HEK293 (cell line): ENCODE data around the gene GBA2.
A peak's percentile ranks its signal among the peaks of the same experiment; 100 is the strongest.

Experiments used
- CTCF ChIA-PET: fragments of 350-600 bp; formaldehyde crosslinking; extraction: SDS; loops from one replicate; lab custom pipeline; 2021; ENCODE audit warnings: antibody characterized with exemption; lab: Yijun Ruan, JAX
- POLR2A ChIA-PET: fragments of 300-600 bp; formaldehyde crosslinking; extraction: SDS; loops from one replicate; lab custom pipeline; 2020; ENCODE audit warnings: antibody characterized with exemption, inconsistent platforms; lab: Yijun Ruan, JAX
- H3K27ac ChIP-seq: fragments of 200-500 bp; sonication (Bioruptor generic); 2 replicates; pipeline ENCODE4 v1.5.1; 2014; ENCODE audit warnings: low read depth, low read length, control low read depth, inconsistent platforms; ENCODE audit errors: extremely low read depth
- H3K36me3 ChIP-seq, 2 experiments: fragments of 200-500 bp in 1 of 2; sonication (Bioruptor generic) in 1 of 2; 1 replicate in 1 of 2; 2 replicates in 1 of 2; pipeline ENCODE4 v1.5.1; 2014 to 2017; ENCODE audit warnings: inconsistent platforms in 2 of 2, low read length in 2 of 2; ENCODE audit not compliant: control insufficient read depth in 2 of 2, insufficient read depth in 1 of 2
- H3K4me1 ChIP-seq: fragments of 200-500 bp; sonication (Bioruptor generic); 2 replicates; pipeline ENCODE4 v1.5.1; 2014; ENCODE audit warnings: mild to moderate bottlenecking, low read length, inconsistent platforms; ENCODE audit not compliant: control insufficient read depth, insufficient read depth
- H3K4me3 ChIP-seq: 2 replicates; pipeline ENCODE4 v1.5.1; 2011; ENCODE audit warnings: low read depth, mild to moderate bottlenecking, control low read depth, low read length, moderate library complexity
- H3K9me3 ChIP-seq: fragments of 200-500 bp; sonication (Bioruptor generic); 2 replicates; pipeline ENCODE4 v1.5.1; 2014; ENCODE audit warnings: low read depth, low read length, inconsistent platforms; ENCODE audit not compliant: control insufficient read depth, insufficient read depth
- EGR2 ChIP-seq: fragments of 450-650 bp; formaldehyde crosslinking; IDR thresholded peaks from 2 replicates; pipeline ENCODE4 v1.5.1; 2016; ENCODE audit warnings: low read depth, missing biosample characterization, missing genetic modification characterization
- GLI2 ChIP-seq: fragments of 450-650 bp; formaldehyde crosslinking; IDR thresholded peaks from 2 replicates; pipeline ENCODE4; 2017; ENCODE audit warnings: missing biosample characterization, missing genetic modification characterization, low read depth, borderline replicate concordance
- HIC1 ChIP-seq: fragments of 450-650 bp; formaldehyde crosslinking; IDR thresholded peaks from 2 replicates; pipeline ENCODE4 v1.5.1; 2016; ENCODE audit warnings: missing biosample characterization, missing genetic modification characterization
- HOXD13 ChIP-seq: sonication (generic); formaldehyde crosslinking; IDR thresholded peaks from 2 replicates; pipeline ENCODE4 v1.8.0; 2022; ENCODE audit warnings: missing genetic modification reagents, borderline replicate concordance
- IKZF3 ChIP-seq: fragments of 450-650 bp; IDR thresholded peaks from 2 replicates; pipeline ENCODE4 v1.5.0; 2018; ENCODE audit warnings: missing biosample characterization, mild to moderate bottlenecking, missing genetic modification characterization, moderate library complexity
- PRDM1 ChIP-seq: fragments of 450-650 bp; formaldehyde crosslinking; IDR thresholded peaks from 2 replicates; pipeline ENCODE4; 2016; ENCODE audit warnings: missing biosample characterization, missing genetic modification characterization
- REST ChIP-seq: fragments of 450-650 bp; formaldehyde crosslinking; IDR thresholded peaks from 2 replicates; pipeline ENCODE4 v1.5.1; 2016; ENCODE audit warnings: missing biosample characterization, missing genetic modification characterization
- SP3 ChIP-seq: fragments of 450-650 bp; formaldehyde crosslinking; IDR thresholded peaks from 2 replicates; pipeline ENCODE4 v1.5.1; 2016; ENCODE audit warnings: missing biosample characterization, missing genetic modification characterization
- ZBTB8A ChIP-seq: fragments of 450-650 bp; formaldehyde crosslinking; IDR thresholded peaks from 2 replicates; pipeline ENCODE4 v1.5.1; 2016; ENCODE audit warnings: missing biosample characterization, missing genetic modification characterization
- ZFP3 ChIP-seq: fragments of 450-650 bp; formaldehyde crosslinking; IDR thresholded peaks from 2 replicates; pipeline ENCODE4 v1.5.1; 2016; ENCODE audit warnings: low read depth, missing biosample characterization, missing genetic modification characterization
- ZNF10 ChIP-seq: fragments of 450-650 bp; formaldehyde crosslinking; IDR thresholded peaks from 2 replicates; pipeline ENCODE4 v1.5.1; 2017; ENCODE audit warnings: missing biosample characterization, missing genetic modification characterization
- ZNF112 ChIP-seq: fragments of 450-650 bp; formaldehyde crosslinking; IDR thresholded peaks from 2 replicates; pipeline ENCODE4 v1.5.0; 2017; ENCODE audit warnings: missing biosample characterization, missing genetic modification characterization
- ZNF335 ChIP-seq: fragments of 450-650 bp; formaldehyde crosslinking; conservative IDR thresholded peaks from 2 replicates; pipeline ENCODE4 v1.5.1; 2016; ENCODE audit warnings: missing biosample characterization, missing genetic modification characterization
- ZNF560 ChIP-seq: fragments of 450-650 bp; formaldehyde crosslinking; IDR thresholded peaks from 2 replicates; pipeline ENCODE4 v1.5.1; 2017; ENCODE audit warnings: missing biosample characterization, missing genetic modification characterization, borderline replicate concordance
- ZNF596 ChIP-seq: fragments of 450-650 bp; IDR thresholded peaks from 2 replicates; pipeline ENCODE4 v1.5.0; 2018; ENCODE audit warnings: missing biosample characterization, mild to moderate bottlenecking, missing genetic modification characterization, moderate library complexity
- ZNF645 ChIP-seq: fragments of 450-650 bp; formaldehyde crosslinking; IDR thresholded peaks from 2 replicates; pipeline ENCODE4; 2016; ENCODE audit warnings: missing biosample characterization, missing genetic modification characterization
- ZNF658 ChIP-seq: fragments of 450-650 bp; formaldehyde crosslinking; IDR thresholded peaks from 2 replicates; pipeline ENCODE4; 2016; ENCODE audit warnings: missing biosample characterization, missing genetic modification characterization
- ZNF785 ChIP-seq: fragments of 450-650 bp; formaldehyde crosslinking; IDR thresholded peaks from 2 replicates; pipeline ENCODE4 v1.5.1; 2016; ENCODE audit warnings: missing biosample characterization, missing genetic modification characterization
- ZSCAN4 ChIP-seq: fragments of 450-650 bp; formaldehyde crosslinking; IDR thresholded peaks from 2 replicates; pipeline ENCODE4 v1.5.1; 2017; ENCODE audit warnings: missing biosample characterization, missing genetic modification characterization

Gene GBA2

GRCh38 chr9:35691757-35692301 is 57.2 kb downstream of the GBA2 start:
- H3K4me3 ChIP-seq, result no peak overlapping the region
- H3K36me3 ChIP-seq, result peaks cover 0 to 12% of the 10 kb centered on the region in 2 experiments; a peak in 1 of 3 replicates
- CTCF ChIA-PET, result interaction anchor here (0.6 to 9.0 kb wide), 8 partner anchors 8 to 215 kb away, joined by 3 to 157 read pairs (median 3); partner anchors contain the start of genes ARHGEF39, CCDC107, CREB3 and RMRP
- TF ChIP-seq ZNF335 (tag by site-specific recombination), result peak; percentile 70
- no peak for TF ChIP-seq REST
- peaks cover 3% of the 10 kb centered on the region; the same call in 1 of the 2 replicates for H3K4me1 ChIP-seq
- POLR2A ChIA-PET, result interaction anchor here (0.6 to 2.9 kb wide), 8 partner anchors 21 to 1954 kb away, joined by 3 to 23 read pairs (median 9); partner anchors contain the start of genes CCDC107, CREB3, RMRP and TLN1
- no peaks in the 10 kb centered on the region for H3K9me3 ChIP-seq
- no peak overlapping the region for H3K27ac ChIP-seq

GRCh38 chr9:35691334-35691650 is 57.7 kb downstream of the GBA2 start:
- CTCF ChIA-PET, result interaction anchor here (0.6 to 9.0 kb wide), 9 partner anchors 8 to 216 kb away, joined by 3 to 157 read pairs (median 3); partner anchors contain the start of genes ARHGEF39, CCDC107, CREB3 and RMRP
- Histone ChIP-seq H3K36me3 (peaks cover 0 to 7% of the 10 kb centered on the region in 2 experiments; a peak in 1 of 3 replicates), H3K4me3 (peak overlapping the region; percentile 58), H3K4me1 (peaks cover 3% of the 10 kb centered on the region; the same call in 1 of the 2 replicates), H3K9me3 (no peaks in the 10 kb centered on the region), H3K27ac (no peak overlapping the region; the same call in 1 of the 2 replicates)
- 0 out of 2 replicates have a peak, but pooled peaks have one; percentile 77 for TF ChIP-seq ZNF335 (tag by site-specific recombination)
- no peak for TF ChIP-seq ZNF560
- POLR2A ChIA-PET, result interaction anchor here (0.6 to 2.9 kb wide), 12 partner anchors 11 to 1954 kb away, joined by 3 to 23 read pairs (median 6); partner anchors contain the start of genes ARHGEF39, CCDC107, CREB3 and RMRP

- Histone ChIP-seq H3K36me3 (peaks cover 0 to 2% of the 10 kb centered on the region in 2 experiments; a peak in 1 of 3 replicates), H3K4me1 (peaks cover 3% of the 10 kb centered on the region; the same call in 1 of the 2 replicates), H3K4me3 (peak overlapping the region; percentile 58), H3K9me3 (no peaks in the 10 kb centered on the region), H3K27ac (peak overlapping the region; percentile 56; the same call in 1 of the 2 replicates)
- CTCF ChIA-PET, result interaction anchor here (0.7 to 9.0 kb wide), 7 partner anchors 11 to 87 kb away, joined by 3 to 157 read pairs (median 3); partner anchors contain the start of genes ARHGEF39, CCDC107 and RMRP
- POLR2A ChIA-PET, result interaction anchor here (0.6 to 2.9 kb wide), 15 partner anchors 10 to 1953 kb away, joined by 3 to 23 read pairs (median 5); partner anchors contain the start of genes ARHGEF39, CCDC107, CREB3 and HRCT1
- TF ChIP-seq ZBTB8A (tag by site-specific recombination) (peak; percentile 87), ZFP3 (no peak), ZNF596 (tag by site-specific recombination) (no peak), PRDM1 (tag by site-specific recombination) (peak; percentile 30; the same call in 1 of the 2 replicates), ZNF112 (tag by site-specific recombination) (no peak), ZNF645 (tag by site-specific recombination) (no peak), HOXD13 (no peak), ZNF10 (tag by site-specific recombination) (no peak), ZSCAN4 (tag by site-specific recombination) (no peak), ZNF785 (no peak), EGR2 (tag by site-specific recombination) (peak; percentile 71), ZNF658 (tag by site-specific recombination) (no peak), HIC1 (tag by site-specific recombination) (no peak), SP3 (tag by site-specific recombination) (peak; percentile 59), GLI2 (no peak), IKZF3 (tag by site-specific recombination) (peak; percentile 27; the same call in 1 of the 2 replicates)
Measured at GRCh38 chr9:35690614-35691333, 58.3 kb downstream of the GBA2 start.
